ENCODE data around the gene FXYD6.
"Not testable (repeated sequence)": the region's sequence is repeated elsewhere in the genome, so short reads cannot be mapped to it uniquely, and the experiment has no call there.

FXYD6 gene, protein sequence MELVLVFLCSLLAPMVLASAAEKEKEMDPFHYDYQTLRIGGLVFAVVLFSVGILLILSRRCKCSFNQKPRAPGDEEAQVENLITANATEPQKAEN

DNA sequence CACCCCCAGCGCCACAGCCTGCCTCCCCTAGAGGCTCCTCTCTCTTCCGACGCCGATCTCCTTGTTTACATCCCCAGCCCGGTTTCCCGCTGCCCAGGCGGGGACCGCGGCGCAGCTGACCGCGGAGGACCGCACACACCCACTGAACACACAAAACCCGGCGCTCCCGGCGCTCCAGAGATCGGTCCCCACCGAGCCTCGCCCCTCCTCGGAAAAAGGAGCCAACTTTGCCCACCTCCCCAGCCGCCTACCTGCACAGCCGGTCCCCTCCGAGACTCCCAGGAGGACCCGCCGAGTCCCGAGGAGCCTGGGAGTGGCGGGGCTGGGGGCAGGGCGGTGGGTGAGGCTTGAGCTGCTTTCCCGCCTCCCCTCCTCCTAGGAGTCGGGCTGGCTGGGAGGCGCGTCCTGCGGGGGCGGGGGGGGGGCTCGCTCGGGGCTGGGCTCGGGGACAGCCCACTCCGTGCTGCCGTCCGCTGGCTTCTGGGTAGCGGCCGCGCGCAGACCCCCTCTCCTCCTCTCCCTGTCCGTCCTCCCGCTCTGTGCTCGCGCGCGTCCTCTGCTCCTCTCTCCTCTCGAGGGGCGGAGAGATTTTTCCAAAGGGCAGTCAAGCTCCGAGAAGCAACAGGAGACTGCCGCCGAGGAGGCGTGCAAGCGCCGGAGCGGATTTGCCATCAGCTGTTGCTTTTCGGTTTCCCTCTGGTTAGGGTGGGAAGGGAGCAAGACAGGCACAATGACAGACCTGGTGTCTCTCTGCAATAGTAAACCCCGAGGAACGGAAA lies at the start of gene FXYD6:
FXYD6 (minus strand) TSS at position 318 of the 779 bp plus-strand sequence. CDS start 33,882 bp downstream, outside the sequence.
- DNase-seq (ENCODE audit: low read depth): no peak

GRCh38 chr11:117926166-117926565 lies 49.7 kb upstream of the FXYD6 start:
- DNase-seq (ENCODE audit: low read depth): not testable (repeated sequence)

DNA sequence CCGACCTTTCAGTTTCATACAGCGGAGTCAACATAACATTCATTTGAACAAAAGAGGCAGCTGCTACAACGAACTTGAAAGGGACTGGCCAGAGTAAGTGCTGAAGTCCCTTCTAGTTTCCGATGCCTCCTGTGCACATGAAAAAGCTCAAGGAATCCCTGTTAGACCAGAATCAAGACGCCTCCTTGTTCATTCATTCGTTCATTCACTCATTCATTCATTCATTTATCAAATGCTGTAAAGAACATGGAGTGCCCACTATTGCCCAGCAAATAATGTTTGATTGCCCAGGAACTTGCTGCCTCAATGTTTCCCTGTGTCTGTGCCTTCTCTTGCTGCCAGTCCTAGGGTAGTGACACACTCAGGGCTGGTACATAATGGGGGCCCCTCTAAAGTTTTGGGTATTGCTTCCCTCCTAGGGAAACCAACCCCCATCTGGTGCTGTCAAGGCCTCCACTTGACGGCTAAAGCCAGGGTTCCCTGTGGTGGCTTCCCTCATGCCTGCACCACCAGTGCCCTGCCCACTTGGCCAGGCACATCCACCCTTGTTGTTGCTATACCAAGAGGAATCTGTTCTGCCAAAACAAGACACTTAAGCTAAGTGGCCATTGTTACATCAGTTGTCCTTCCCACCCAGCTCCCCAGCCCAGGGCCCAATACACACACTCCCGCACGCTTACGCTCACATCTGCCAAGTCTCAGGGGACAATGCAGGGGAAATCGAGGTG lies 48.9 kb upstream of the FXYD6 start:
- no peak for DNase-seq (ENCODE audit: low read depth)

GRCh38 chr11:117924631-117925170 lies 48.2 kb upstream of the FXYD6 start:
- DNase-seq (ENCODE audit: low read depth): no peak

DNA sequence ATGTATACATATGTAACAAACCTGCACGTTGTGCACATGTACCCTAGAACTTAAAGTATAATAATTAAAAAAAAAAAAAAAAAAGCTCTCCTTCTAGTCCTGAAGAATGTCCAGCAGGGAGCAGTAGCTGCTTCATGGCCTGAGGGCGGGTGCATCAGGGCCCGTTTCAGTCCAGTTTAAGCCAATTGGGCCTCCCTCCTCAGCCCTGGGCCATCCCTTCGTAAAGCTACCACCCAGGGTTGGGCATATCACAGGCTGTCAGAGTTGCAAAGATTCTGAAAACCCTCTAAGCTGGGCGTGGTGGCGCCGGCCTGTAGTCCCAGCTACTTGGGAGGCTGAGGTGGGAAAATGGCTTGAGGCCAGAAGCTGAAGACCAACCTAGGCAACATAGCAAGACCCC lies 47.3 kb upstream of the FXYD6 start:
- DNase-seq (ENCODE audit: low read depth): no peak

DNA sequence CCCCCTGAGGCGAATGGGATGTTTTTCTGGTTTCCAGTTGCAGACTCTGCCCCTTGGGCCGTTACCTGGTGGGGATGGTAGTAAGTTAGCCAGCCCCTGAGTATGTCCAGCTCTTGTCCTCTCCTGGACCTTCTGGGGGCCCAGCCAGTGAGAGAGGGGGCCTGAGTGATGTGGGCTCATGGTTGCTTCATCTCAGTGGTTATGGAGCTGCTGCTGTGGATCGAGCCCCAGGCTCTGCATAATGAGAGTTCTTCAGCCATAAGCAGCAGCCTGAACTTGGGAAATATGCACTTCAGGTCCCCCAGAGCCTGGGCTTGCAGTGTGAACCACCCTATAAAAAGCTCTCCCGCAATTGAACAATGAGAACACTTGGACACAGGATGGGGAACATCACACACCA lies 46.8 kb upstream of the FXYD6 start:
- DNase-seq (ENCODE audit: low read depth): no peak

DNA sequence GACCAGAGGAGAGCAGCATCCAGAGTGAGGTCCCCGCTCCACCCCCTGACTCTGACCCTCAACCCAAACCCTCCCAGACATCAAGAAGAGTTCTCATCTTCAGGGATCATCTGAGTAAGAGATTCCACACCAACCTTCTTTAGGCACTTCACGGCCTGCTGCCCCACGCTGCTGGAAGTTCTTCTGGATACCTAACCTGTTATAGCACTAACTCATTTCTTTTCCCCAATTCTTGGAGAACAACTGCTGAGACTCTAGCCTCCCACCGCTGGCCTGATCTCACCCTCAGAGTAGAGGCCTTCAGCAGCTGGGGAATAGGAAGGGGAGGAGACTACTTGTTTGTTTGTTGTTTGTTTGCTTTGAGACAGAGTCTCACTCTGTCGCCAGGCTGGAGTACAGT lies 45.4 kb upstream of the FXYD6 start:
- no peak for DNase-seq (ENCODE audit: low read depth)

DNA sequence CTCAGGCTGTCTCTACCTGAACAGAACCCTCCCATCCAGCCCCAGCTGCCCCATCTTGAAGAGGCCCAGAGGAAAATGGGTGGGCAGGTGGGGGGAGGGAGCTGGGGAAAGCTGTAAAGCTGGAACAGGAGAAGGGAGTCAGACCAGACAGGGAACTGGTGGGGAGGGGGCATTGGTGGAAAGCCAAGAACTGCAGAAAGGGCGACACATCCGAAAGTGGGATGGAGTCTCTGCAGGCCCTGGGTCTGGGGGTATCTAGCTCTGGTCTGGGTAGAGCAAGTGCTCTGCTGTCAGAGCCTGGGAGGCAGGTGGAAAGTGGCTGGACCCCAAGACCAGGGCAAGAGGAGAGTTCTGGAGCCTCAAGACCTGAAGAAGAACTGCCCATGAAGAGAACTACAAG lies 45.0 kb upstream of the FXYD6 start:
- no peak for DNase-seq (ENCODE audit: low read depth)

- no peak for DNase-seq (ENCODE audit: low read depth)
These were observed 43.3 kb upstream of the FXYD6 start for GRCh38 chr11:117919781-117920221.

DNA sequence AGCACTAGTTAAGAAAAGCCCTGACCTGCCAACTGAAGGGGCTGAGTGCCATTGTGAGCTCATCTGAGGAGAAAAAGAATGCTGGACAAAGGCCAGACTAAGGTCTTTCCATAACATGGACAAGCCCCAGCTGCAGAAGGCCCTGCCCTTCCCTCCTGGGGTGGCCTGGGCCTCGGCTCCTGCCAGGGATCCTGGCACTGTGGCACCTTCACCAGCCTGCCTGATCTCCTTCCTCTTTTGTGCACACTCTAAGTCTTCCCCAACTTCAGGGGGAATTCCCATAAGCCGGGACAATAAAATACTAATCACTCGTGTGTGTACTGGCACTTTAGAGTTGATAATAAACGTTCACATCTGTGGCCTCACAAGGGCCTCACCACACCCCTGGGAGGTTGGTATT lies 42.9 kb upstream of the FXYD6 start:
- no peak for DNase-seq (ENCODE audit: low read depth)

DNA sequence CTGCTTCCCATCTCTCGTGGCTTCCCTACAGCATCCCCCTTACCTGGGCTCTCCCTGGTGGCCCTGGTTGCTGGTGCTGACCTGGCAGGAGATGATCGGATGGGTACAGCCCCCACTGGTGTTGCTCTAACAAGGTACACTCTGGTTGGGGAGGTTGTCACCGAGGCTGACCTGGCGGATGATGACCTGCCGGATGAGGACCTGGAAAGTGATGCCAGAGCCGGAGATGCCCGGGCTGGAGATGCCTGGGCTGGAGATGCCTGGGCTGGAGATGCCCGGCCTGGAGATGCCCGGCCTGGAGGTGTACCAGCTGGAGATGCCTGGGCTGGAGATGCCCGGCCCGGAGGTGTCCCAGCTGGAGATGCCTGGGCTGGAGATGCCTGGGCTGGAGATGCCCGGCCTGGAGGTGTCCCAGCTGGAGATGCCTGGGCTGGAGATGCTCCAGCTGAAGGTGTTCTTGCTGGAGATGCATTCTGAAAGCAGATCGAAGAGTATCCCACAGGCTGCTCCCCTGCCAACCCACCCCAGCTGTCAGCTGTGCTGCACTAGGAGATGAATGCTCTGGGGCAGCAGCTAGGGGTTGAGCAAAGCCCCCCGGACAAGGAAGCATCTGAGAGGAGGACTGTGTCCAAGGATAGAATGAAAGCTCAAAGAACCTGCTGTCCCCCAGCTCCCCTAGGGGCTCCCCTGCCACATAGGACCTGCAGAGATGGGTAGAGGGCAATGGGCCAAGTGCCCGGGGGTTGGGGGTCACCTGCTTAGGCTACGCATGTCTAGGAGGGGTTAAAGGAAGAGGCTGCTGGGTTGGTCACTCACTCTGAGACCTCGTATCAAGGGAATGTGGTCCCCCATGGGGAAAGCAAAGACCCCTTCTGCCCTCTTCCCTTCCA lies 42.2 kb upstream of the FXYD6 start:
- no peak for DNase-seq (ENCODE audit: low read depth)

DNA sequence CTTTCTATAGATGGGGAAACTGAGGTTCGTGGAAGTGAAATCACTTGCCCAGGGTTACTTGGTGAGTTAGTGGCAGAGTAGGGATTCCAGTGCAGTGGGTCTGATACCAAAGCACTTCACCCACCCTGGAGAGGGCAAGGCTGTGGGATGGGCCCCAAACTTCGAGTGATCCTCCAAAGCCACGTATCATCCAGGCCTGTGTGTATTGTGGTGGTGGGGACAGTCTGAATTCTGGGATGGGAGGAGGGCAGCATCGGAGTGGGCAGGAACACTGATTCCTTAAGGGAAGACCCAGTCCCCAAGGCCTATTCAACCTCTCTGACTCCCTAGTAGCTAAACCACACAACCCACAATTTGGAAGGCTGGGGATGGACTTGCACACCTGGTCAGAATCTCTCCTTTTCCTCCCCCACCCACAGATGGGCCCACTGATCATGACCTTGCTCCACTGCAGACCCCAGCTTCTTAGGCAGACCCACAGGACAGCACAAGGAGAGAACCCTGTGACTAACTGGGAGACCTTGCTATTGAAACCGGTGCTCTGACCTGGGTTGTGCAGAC lies 41.2 kb upstream of the FXYD6 start:
- DNase-seq (ENCODE audit: low read depth): no peak

GRCh38 chr11:117916956-117917355 lies 40.5 kb upstream of the FXYD6 start:
- no peak for DNase-seq (ENCODE audit: low read depth)

GRCh38 chr11:117915672-117916235 lies 39.3 kb upstream of the FXYD6 start:
- DNase-seq (ENCODE audit: low read depth): no peak

- DNase-seq (ENCODE audit: low read depth): no peak
These were observed 38.6 kb upstream of the FXYD6 start for GRCh38 chr11:117914991-117915618.

- DNase-seq (ENCODE audit: low read depth): no peak
These were observed 37.9 kb upstream of the FXYD6 start for GRCh38 chr11:117914398-117914761.

GRCh38 chr11:117913736-117914397 lies 37.4 kb upstream of the FXYD6 start:
- no peak for DNase-seq (ENCODE audit: low read depth)

- no peak for DNase-seq (ENCODE audit: low read depth)
These were observed 36.0 kb upstream of the FXYD6 start for GRCh38 chr11:117912497-117912896.

GRCh38 chr11:117911694-117912093 lies 35.2 kb upstream of the FXYD6 start:
- no peak for DNase-seq (ENCODE audit: low read depth)

DNA sequence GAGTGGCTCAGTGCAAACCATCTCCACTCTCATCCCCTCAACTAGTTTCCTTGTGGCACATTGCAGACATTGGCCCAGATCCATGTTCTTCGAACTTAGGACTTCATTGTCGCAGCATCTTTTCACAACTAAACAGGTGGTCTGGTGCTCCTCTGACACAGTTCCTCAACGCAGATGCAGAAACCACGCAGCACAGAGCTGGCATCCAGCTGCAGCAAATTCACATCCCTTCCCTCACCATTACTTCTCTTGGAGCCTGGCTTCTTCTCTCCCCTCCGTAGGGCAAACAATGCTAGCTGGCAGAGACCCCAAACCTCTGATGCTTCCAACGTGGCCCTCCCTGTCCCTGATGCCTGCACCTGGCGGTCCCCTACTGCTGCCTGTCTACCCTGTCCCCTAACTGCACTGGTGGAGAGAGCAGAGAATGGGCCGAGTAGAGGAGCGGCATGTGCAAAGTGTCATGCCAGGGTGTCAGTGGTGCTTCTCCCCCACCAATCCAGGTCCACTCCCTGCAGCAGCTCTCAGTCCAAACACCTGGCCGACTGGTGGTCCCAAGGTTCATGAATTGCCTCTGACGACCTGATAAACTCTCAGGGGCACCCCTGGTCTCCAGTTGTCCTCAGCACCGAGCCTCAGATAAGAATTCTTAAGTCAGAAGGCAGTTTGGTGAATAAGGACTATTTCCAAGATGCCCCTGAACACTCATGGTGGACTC lies 34.6 kb upstream of the FXYD6 start:
- no peak for DNase-seq (ENCODE audit: low read depth)

Data from stimulated activated CD8-positive, alpha-beta memory T cell treated with anti-CD3 and anti-CD28 coated beads, Interleukin-15, amount 100 ng/mL, for 1 hour (primary cell).